Hematopoietic multipotent progenitor cell treated with erythropoietin and hydrocortisone succinate and interleukin-3 and kit ligand, for 8 days (in vitro differentiated cells): ENCODE data around the gene APOC1.
A peak's percentile ranks its signal among the peaks of the same experiment; 100 is the strongest.
"Not testable (repeated sequence)": the region's sequence is repeated elsewhere in the genome, so short reads cannot be mapped to it uniquely, and the experiment has no call there.

Source experiments
- DNase-seq: peaks from one replicate; pipeline ENCODE4 v3.0.0-alpha.2; 2015

Gene APOC1

GRCh38 chr19:44913512-44914432, 636 bp upstream of the APOC1 start:
- DNase-seq, result peak; percentile 85

- no peak for DNase-seq
These were observed 9.9 kb downstream of the APOC1 start for GRCh38 chr19:44924243-44924725.

- DNase-seq, result peak; percentile 11
These were observed 10.9 kb downstream of the APOC1 start for GRCh38 chr19:44925114-44925891.

GRCh38 chr19:44926245-44927077, 12.1 kb downstream of the APOC1 start:
- not testable (repeated sequence) for DNase-seq

- DNase-seq, result no peak
These were observed 13.3 kb downstream of the APOC1 start for GRCh38 chr19:44927746-44928145.

GRCh38 chr19:44930088-44930487, 15.7 kb downstream of the APOC1 start:
- DNase-seq, result no peak

GRCh38 chr19:44931541-44931940, 17.1 kb downstream of the APOC1 start:
- no peak for DNase-seq

- DNase-seq, result no peak
These were observed 25.3 kb downstream of the APOC1 start for GRCh38 chr19:44939668-44940067.

GRCh38 chr19:44942067-44942571, 27.7 kb downstream of the APOC1 start, which contains the start of gene APOC4:
TSS of gene APOC4 (plus strand) at chr19:44942237. CDS start at chr19:44942278, 41 bp downstream.
- no peak for DNase-seq

- peak; percentile 72 for DNase-seq
These were observed 29.4 kb downstream of the APOC1 start for GRCh38 chr19:44943801-44944249.

- no peak for DNase-seq
These were observed 32.7 kb downstream of the APOC1 start for GRCh38 chr19:44947041-44947581.

- no peak for DNase-seq
These were observed 33.8 kb downstream of the APOC1 start for GRCh38 chr19:44948237-44948636.

- no peak for DNase-seq
These were observed 34.5 kb downstream of the APOC1 start for GRCh38 chr19:44948763-44949374.

- no peak for DNase-seq
These were observed 35.1 kb downstream of the APOC1 start for GRCh38 chr19:44949550-44949949.

- DNase-seq, result peak; percentile 86
These were observed 37.1 kb downstream of the APOC1 start for GRCh38 chr19:44951179-44952159.

- no peak for DNase-seq
These were observed 39.9 kb downstream of the APOC1 start for GRCh38 chr19:44954278-44954648.

- peak; percentile 97 for DNase-seq
These were observed 40.5 kb downstream of the APOC1 start, which contains the start of gene CLPTM1 for GRCh38 chr19:44954649-44955504. TSS of gene CLPTM1 (plus strand) at chr19:44955380. CDS start at chr19:44955396, 16 bp downstream.

GRCh38 chr19:44955505-44956439, 41.4 kb downstream of the APOC1 start:
- DNase-seq, result peak; percentile 20
